NCI-H2029 (cell line): ENCODE results near the gene EME2.

Experiments used
- DNase-seq: peaks from one replicate; lab custom pipeline; 2025; lab: John Stamatoyannopoulos, UW

EME2 gene

GRCh38 chr16:1767116-1767994, 5.3 kb upstream of the EME2 start:
- no peak for DNase-seq

DNA sequence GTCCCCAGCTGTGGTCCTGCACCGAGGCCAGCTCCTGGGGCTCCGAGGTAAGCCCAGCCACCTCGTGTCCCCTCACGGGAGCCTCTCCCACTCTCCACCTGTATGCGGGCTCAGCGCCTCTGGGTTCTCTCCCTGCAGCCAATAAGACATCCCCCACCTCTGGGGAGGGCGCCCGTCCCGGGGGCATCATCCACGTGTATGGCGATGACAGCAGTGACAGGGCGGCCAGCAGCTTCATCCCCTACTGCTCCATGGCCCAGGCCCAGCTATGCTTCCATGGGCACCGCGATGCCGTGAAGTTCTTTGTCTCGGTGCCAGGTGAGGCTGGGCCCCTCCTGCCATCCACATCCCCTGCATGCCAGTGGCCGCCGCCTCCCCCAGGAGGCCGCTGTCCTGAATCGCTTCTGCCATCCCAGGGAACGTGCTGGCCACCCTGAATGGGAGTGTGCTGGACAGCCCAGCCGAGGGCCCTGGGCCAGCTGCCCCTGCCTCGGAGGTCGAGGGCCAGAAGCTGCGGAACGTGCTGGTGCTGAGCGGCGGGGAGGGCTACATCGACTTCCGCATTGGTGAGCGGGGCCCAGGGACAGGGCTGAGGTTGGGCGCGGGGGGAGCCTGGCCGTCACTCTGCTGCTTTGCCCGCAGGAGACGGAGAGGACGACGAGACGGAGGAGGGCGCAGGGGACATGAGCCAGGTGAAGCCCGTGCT, 4.4 kb upstream of the EME2 start:
- no peak for DNase-seq

DNA sequence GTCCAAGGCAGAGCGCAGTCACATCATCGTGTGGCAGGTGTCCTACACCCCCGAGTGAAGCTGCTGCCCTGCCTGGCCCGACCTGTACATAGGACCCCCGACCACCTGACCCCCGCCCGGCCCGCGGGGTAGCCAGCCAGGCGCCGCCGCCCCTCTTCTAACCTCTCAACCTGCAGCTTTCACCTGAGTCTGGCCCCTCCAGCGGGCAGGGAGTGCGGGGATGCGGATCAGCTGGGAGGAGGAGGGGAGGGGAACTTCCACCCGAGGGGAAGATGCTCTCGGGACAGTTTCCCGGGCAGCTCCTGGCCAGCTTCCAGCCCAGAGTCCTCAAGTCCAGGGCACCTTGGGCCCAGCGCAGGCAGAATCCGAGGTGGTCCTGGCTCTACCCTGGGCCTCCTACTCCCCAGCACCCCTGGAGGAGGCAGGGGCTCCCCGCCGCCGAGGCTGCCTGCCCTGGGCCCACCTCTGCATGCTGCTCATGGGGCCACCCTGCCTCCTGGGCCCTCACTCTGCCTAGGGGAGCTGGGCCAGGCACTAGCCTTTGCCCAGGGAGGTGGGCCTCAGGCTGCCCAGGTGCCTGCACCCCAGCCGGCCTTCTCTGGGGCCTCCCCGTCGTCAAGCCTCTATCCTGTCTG, 3.7 kb upstream of the EME2 start:
- no peak for DNase-seq

GRCh38 chr16:1769402-1770300, 3.0 kb upstream of the EME2 start:
- no peak for DNase-seq

DNA sequence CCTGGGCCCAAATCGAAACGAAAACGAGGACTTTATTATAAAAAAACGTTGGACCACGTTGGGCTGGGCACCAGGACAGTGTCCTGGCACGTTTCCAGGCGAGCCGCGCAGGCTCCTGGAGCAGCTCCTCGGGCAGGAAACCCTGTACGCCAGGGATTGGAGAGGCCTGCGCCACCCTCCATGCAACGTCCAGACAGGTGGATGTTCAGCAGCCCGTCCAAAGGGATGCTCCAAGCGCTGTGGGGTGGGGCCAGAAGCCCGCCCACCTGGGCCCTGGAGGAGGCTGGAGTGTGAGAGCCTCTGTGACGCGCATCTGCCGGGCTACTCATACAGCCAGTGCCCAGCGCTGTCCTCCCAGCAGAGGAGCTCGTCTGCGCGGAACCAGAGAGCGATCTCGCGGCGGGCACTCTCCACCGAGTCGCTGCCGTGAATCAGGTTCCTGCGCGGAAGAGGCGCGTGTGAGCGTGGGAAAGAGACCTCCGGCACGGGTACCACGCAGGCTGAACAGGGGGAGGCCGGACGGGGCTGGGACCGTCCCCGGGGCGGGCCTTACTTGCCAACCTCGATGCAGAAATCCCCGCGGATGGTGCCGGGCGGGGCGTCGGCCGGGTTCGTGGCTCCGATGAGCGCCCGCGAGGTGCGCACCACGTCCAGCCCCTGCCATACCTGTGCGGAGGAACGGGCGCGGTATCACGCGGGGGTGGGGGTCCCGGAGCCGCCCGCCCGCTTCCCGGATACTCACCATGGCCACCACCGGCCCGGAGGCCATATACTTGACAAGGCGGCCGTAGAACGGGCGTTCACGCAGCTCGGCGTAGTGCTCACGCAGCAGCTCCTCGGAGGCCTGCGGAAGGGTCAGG, 2.1 kb upstream of the EME2 start:
- DNase-seq, result peak; percentile 94

DNA sequence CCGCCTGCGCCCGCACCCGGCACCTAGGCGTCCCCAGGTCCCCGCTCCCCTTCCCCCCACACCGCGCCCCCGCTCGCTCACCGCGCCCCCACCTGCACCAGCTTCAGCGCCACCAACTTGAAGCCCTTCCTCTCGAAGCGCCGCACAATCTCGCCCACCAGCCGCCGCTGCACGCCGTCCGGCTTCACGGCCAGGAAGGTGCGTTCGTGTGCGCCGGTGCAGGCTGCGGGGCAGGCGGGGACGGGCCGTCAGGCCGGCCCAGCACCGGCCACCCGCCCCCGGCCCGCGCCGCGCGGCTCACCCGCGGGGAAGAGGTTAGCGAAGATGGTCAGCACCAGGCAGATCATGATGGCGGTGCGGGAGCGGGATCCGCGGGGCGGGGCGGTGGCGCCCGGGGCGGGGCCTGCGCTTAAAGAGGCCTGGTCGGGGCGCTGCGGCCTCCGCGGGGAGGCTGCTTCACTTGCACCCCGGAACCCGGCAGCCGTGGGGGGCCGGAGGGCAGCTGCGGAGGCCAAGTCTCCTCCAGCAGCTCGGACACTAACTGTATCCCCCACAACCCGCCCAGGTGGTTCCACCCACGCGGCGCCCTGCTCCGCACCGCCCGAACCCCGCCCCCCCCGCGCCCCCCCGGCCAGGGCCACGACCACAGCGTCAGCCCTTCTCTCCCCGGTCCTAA, 1.3 kb upstream of the EME2 start, which contains the start of gene NME3:
Gene NME3, minus strand, starts transcription at position 356 of the 676 bp plus-strand sequence. Its CDS starts 9 bp downstream, at position 347.
- DNase-seq, result no peak

- DNase-seq, result no peak
Measured at GRCh38 chr16:1771864-1772361, 697 bp upstream of the EME2 start.

- peak; percentile 75 for DNase-seq
Measured at GRCh38 chr16:1772908-1773702, 495 bp downstream of the EME2 start, which contains the start of gene MRPS34. Gene MRPS34, minus strand, starts transcription at chr16:1773134. Its CDS starts 15 bp downstream, at chr16:1773119.

DNA sequence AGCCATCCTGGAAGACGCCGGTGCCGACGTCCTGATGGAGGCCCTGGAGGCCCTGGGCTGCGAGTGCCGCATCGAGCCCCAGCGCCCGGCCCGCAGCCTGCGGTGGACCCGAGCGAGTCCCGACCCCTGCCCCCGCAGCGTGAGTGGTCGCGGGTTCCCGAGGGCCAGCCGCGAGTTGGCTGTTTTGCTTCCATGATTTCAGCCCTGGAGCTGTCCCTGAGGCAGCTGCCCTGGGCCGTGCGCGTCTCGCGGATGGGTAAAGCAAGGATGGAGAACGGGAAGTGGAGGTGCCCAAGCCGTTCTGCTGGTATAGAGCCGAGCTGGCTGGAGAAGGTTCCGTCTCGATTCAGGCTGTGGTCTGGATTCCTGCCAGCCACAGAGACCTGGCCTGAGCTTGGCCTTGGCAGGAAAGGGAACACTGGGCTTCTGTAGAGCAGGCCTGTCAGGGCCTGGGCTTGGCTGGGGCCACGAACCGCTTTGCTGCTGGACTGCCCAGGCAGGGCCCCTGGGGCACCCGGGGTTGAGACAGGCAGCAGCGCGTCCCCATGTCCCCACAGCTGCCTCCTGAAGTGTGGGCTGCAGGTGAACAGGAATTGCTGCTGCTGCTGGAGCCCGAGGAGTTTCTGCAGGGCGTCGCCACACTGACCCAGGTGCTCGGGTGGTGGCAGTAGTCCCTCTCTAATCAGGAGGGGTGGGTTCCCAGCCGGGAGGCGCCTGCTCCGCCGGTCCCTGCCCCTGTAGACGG, 1.3 kb downstream of the EME2 start:
- DNase-seq, result no peak

DNA sequence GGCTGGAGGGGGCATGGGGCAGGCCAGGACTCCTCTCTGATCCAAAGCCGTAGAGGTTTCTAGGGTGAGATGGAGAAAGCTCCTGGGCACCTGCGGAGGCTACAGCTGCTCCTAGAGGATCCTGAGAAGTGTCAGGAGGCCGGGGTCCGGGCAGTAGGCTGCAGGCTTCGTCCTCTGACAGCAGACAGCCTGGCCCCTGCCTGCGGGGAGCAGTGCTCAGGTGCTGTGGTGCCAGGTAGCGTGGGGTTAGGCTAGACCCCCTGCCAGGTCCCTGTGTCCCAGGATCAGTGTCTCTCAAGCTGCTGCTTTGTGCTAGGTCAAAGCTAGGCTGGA, 1.8 kb downstream of the EME2 start:
- no peak for DNase-seq

GRCh38 chr16:1775006-1775845, 2.6 kb downstream of the EME2 start:
- DNase-seq, result no peak

DNA sequence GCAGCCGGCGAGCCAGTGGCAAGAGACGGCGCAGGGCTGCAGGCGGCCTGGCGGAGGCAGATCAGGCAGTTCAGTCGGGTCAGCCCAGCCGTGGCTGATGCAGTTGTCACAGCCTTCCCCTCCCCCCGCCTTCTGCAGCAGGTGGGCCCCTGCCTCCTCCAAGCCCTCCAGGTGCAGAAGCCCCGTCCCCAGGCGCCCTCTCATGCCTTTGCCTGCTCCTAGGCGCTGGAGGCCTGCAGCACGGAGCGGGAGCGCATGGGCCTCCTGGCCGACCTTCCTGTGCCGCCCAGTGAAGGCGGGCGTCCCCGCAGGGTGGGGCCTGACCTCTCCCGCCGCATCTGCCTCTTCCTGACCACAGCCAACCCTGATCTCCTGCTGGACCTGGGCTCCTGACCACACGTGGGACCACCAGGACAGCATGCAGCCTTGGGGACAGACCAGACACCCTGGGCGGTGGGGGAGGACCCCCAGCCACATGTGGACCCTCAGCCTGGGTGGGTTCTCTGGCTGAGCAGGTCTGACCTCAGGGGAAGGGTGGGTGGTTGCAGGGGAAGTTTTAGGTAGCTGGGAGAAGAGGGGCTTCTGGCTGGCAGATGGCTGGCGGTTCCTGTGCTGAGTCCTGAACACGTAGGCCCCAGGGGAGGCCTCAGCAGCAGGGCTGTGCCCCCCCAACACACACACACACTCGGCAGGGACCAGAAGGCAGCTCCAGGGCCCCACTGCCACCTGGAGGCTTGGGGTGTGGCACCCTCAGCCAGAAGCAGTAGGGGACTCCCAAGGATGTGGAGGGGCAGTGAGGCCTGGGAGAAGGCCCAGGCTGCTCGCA, 3.4 kb downstream of the EME2 start:
- no peak for DNase-seq

GRCh38 chr16:1776672-1776955, 4.0 kb downstream of the EME2 start:
- no peak for DNase-seq

DNA sequence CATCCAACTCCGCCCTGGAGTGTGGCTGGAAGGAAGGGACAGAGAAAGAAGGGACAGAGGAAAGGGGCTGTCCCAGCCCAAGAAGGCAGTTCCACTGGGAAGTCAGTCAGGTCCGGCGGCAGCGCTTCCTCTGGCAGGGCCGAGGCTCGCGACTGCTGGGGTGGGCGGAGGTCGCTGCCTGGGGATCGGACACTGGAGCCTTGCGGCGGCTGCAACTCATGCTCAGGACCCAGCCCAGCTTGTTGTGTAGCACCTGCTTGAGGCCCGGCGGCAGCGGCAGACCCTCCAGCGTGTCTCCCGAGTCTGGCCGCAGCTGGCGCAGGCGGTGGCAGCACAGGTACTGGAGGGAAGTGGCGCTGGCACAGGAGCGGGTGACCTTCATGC, 4.4 kb downstream of the EME2 start:
- no peak for DNase-seq

GRCh38 chr16:1777375-1778199, 5.0 kb downstream of the EME2 start:
- no peak for DNase-seq
